ENCODE results near the gene TCF7L2. TPM values are rescaled to one million over a fixed set of nuclear protein-coding genes. Genes with fewer than 3 reads are reported as not detected.

TCF7L2 gene
- polyA plus RNA-seq, 1 experiment, result 11.3 TPM

GRCh38 chr10:112927980-112928379 lies 22.1 kb upstream of the TCF7L2 start:
- no peak for TF ChIP-seq CTCF (IDR thresholded peaks at IDR 0.05; ENCODE audit: insufficient read depth, low read depth, low read length)
- Histone ChIP-seq H3K36me3 (ENCODE audit: control insufficient read depth, insufficient read depth, low read length) (no peaks in the 10 kb centered on the region), H3K4me3 (ENCODE audit: low read depth, low read length) (no peak overlapping the region), H3K27me3 (ENCODE audit: control insufficient read depth, insufficient read depth, low read length) (no peaks in the 10 kb centered on the region)
- POLR2A ChIA-PET, result no interaction called here
- CTCF ChIA-PET, result interaction anchor here (0.7 kb wide), 1 partner anchor 8 kb away, joined by 3 read pairs; no protein-coding TSS in a partner anchor
- no peak for DNase-seq (ENCODE audit: low read depth)

GRCh38 chr10:112932658-112933057 lies 17.4 kb upstream of the TCF7L2 start:
- CTCF ChIA-PET, result interaction anchor here (0.6 kb wide), 1 partner anchor 1992 kb away, joined by 3 read pairs; no protein-coding TSS in a partner anchor
- no peak for DNase-seq (ENCODE audit: low read depth)
- POLR2A ChIA-PET, result no interaction called here
- H3K4me3 ChIP-seq (ENCODE audit: low read depth, low read length), result no peak overlapping the region
- no peaks in the 10 kb centered on the region for H3K27me3 ChIP-seq (ENCODE audit: control insufficient read depth, insufficient read depth, low read length)
- TF ChIP-seq CTCF (IDR thresholded peaks at IDR 0.05; ENCODE audit: insufficient read depth, low read depth, low read length), result no peak
- H3K36me3 ChIP-seq (ENCODE audit: control insufficient read depth, insufficient read depth, low read length), result no peaks in the 10 kb centered on the region

- Histone ChIP-seq H3K36me3 (ENCODE audit: control insufficient read depth, insufficient read depth, low read length) (no peaks in the 10 kb centered on the region), H3K27me3 (ENCODE audit: control insufficient read depth, insufficient read depth, low read length) (no peaks in the 10 kb centered on the region), H3K4me3 (ENCODE audit: low read depth, low read length) (no peak overlapping the region)
- POLR2A ChIA-PET, result no interaction called here
- DNase-seq (ENCODE audit: low read depth), result no peak
- CTCF ChIA-PET, result no interaction called here
- no peak for TF ChIP-seq CTCF (IDR thresholded peaks at IDR 0.05; ENCODE audit: insufficient read depth, low read depth, low read length)
Observed at GRCh38 chr10:112934193-112934592, 15.9 kb upstream of the TCF7L2 start.

- Histone ChIP-seq H3K4me3 (ENCODE audit: low read depth, low read length) (no peak overlapping the region), H3K36me3 (ENCODE audit: control insufficient read depth, insufficient read depth, low read length) (no peaks in the 10 kb centered on the region), H3K27me3 (ENCODE audit: control insufficient read depth, insufficient read depth, low read length) (no peaks in the 10 kb centered on the region)
- CTCF ChIA-PET, result interaction anchor here (0.5 kb wide), 1 partner anchor 119 kb away, joined by 3 read pairs; no protein-coding TSS in a partner anchor
- TF ChIP-seq CTCF (IDR thresholded peaks at IDR 0.05; ENCODE audit: insufficient read depth, low read depth, low read length), result no peak
- POLR2A ChIA-PET, result no interaction called here
- DNase-seq (ENCODE audit: low read depth), result no peak
Observed at GRCh38 chr10:112938808-112939482, 11.1 kb upstream of the TCF7L2 start.

- no peak for TF ChIP-seq CTCF (IDR thresholded peaks at IDR 0.05; ENCODE audit: insufficient read depth, low read depth, low read length)
- ChIA-PET POLR2A (no interaction called here), CTCF (interaction anchor here (1.0 kb wide), 1 partner anchor 12 kb away, joined by 4 read pairs; no protein-coding TSS in a partner anchor)
- DNase-seq (ENCODE audit: low read depth), result no peak
- Histone ChIP-seq H3K36me3 (ENCODE audit: control insufficient read depth, insufficient read depth, low read length) (no peaks in the 10 kb centered on the region), H3K27me3 (ENCODE audit: control insufficient read depth, insufficient read depth, low read length) (no peaks in the 10 kb centered on the region), H3K4me3 (ENCODE audit: low read depth, low read length) (no peak overlapping the region)
Observed at GRCh38 chr10:112945811-112946210, 4.2 kb upstream of the TCF7L2 start.
